RWPE1 (cell line): ENCODE results near the gene FSTL4.

Source experiments
- CTCF ChIA-PET: fragments of 350-600 bp; sonication (Branson Sonifier 250); formaldehyde crosslinking; extraction: SDS; loops from one replicate; lab custom pipeline; 2021; lab: Yijun Ruan, JAX
- POLR2A ChIA-PET: fragments of 400-600 bp; formaldehyde crosslinking; extraction: SDS; loops from one replicate; lab custom pipeline; 2020; ENCODE audit warnings: antibody characterized with exemption; ENCODE audit not compliant: low non-redundant PET; lab: Yijun Ruan, JAX
- DNase-seq: peaks from one replicate; pipeline ENCODE4 v3.0.0; 2012; ENCODE audit warnings: low spot score
- H3K27ac ChIP-seq: fragments of 450-650 bp; 2 replicates; pipeline ENCODE4 v1.5.1; 2017
- CTCF ChIP-seq: fragments of 450-650 bp; conservative IDR thresholded peaks from 2 replicates; pipeline ENCODE4 v1.5.1; 2017; ENCODE audit warnings: low read depth, mild to moderate bottlenecking

Gene FSTL4

GRCh38 chr5:133508845-133509741, 103.2 kb downstream of the FSTL4 start:
- no peak for TF ChIP-seq CTCF
- ChIA-PET CTCF (interaction anchor here (1.1 kb wide), 1 partner anchor 19 kb away, joined by 3 read pairs; no protein-coding TSS in a partner anchor), POLR2A (no interaction called here)
- H3K27ac ChIP-seq = no peak overlapping the region
- DNase-seq = no peak

GRCh38 chr5:133508331-133508730, 104.0 kb downstream of the FSTL4 start:
- no peak for TF ChIP-seq CTCF
- no peak for DNase-seq
- POLR2A ChIA-PET = no interaction called here
- H3K27ac ChIP-seq = no peak overlapping the region
- CTCF ChIA-PET = no interaction called here

- no peak for DNase-seq
- TF ChIP-seq CTCF = no peak
- ChIA-PET CTCF (no interaction called here), POLR2A (no interaction called here)
- H3K27ac ChIP-seq = no peak overlapping the region
Measured at GRCh38 chr5:133506181-133506580, 106.2 kb downstream of the FSTL4 start.

DNA sequence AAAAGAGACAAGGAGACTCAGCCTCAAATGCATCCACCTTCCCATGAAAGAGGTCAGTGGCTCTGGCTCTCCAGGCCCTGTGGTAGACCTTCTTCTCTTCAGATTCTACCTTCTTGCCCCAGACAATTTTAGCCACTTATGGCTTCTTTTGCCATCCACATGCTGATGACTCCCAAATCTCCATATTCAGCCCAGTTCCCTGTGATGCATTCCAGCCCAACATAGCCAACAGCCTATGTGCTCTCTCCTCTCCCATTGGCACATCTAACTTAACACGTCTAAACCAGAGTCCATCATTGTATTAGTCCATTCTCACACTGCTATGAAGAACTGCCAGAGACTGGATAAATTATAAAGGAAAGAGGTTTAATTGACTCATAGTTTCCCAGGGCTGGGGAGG, 108.8 kb downstream of the FSTL4 start:
- ChIA-PET POLR2A (no interaction called here), CTCF (no interaction called here)
- no peak overlapping the region for H3K27ac ChIP-seq
- no peak for TF ChIP-seq CTCF
- no peak for DNase-seq

GRCh38 chr5:133499895-133500294, 112.4 kb downstream of the FSTL4 start:
- DNase-seq = no peak
- no peak for TF ChIP-seq CTCF
- no peak overlapping the region for H3K27ac ChIP-seq
- ChIA-PET POLR2A (no interaction called here), CTCF (interaction anchor here (0.7 kb wide), 1 partner anchor 421 kb away, joined by 3 read pairs; no protein-coding TSS in a partner anchor)

DNA sequence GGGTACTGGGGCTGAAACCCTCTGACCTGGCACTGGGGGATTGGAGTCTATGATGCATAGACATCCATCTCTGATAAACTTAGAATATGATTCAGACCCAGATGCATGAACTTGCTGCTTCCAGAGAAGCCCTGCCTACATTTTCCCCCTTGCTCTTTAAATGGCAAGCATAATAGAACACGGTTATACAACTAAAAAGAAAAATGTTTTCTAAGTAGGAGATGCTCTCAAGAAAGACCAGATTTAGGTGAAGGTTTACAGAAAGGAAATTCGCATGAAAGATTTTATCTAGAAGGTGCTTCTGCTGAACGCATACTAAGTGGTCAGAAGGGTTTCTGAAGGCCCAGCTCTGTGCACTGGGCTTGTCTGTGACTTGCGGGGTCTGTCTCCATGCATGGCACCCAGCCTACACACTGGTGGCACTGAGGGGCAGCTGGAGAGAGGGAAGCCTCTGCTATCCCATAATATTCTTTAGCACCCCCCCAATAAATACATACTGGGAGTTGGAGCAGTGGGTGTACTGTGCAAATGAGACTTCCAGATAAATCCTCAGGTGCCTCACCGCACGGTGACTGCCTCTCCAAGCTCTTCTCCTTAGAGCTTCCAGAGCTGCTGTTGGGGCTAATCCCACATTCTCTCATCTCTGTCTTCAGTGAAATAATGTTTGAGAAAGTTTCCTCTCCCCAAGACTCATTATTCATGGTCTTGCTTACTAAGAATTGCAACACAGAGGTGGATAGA, 114.6 kb downstream of the FSTL4 start:
- POLR2A ChIA-PET = no interaction called here
- no peak for TF ChIP-seq CTCF
- no peak overlapping the region for H3K27ac ChIP-seq
- DNase-seq = no peak
- CTCF ChIA-PET = interaction anchor here (0.6 to 0.8 kb wide), 2 partner anchors 177 to 795 kb away, joined by 3 read pairs; no protein-coding TSS in a partner anchor
